ENCODE data around the gene HS3ST3B1. TPM values are rescaled to one million over a fixed set of nuclear protein-coding genes. Genes with fewer than 3 reads are reported as not detected.

HS3ST3B1 gene
- 1.2 TPM for total RNA-seq
- long read RNA-seq, partial matches to known transcripts = 0 of 1 reads
- long read RNA-seq, other reads (novel, unspliced or antisense) = 0 of 1 reads

GRCh38 chr17:14300575-14301278 lies at the start of gene HS3ST3B1:
HS3ST3B1 (plus strand) TSS chr17:14301081; CDS start chr17:14301519, 438 bp downstream.
- peaks cover 82% of the 10 kb centered on the region for H3K4me1 ChIP-seq
- no peak for TF ChIP-seq CTCF (IDR thresholded peaks at IDR 0.05; ENCODE audit: borderline replicate concordance)
- H3K27me3 ChIP-seq (ENCODE audit: low read depth) = peaks cover 97% of the 10 kb centered on the region
- H3K36me3 ChIP-seq = no peaks in the 10 kb centered on the region
- DNase-seq = peak; percentile 98
- H3K27ac ChIP-seq (replicated peaks) = peak within 1 kb of the TSS; percentile 84
- intact Hi-C loops (cut with micrococcal nuclease) = loop anchor here (5.0 to 10.0 kb wide), 2 partner anchors 703 to 966 kb away; no protein-coding TSS in a partner anchor
- no peaks in the 10 kb centered on the region for H3K9me3 ChIP-seq (replicated peaks)
- peak within 1 kb of the TSS; percentile 76 for H3K4me3 ChIP-seq

DNA sequence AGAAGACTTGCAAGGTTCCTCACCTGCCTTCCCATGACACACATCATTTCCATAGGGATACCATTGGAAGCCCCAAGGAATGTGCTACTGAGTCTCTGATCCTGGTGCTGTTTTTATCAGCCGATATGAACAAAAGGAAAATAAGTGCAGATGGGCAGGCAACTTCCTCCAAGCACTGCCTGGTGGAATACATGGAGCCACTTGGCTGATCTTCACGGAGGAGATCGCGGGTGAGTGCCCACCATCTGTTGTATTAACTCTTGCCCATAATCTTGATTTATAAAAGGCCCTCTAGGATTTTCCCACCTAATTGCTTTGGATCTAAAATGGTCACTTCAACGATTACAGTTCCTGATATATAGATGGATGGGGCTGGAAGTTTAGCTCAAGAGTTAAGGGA lies 39.5 kb upstream of the HS3ST3B1 start:
- no peak overlapping the region for H3K4me3 ChIP-seq
- no peaks in the 10 kb centered on the region for H3K4me1 ChIP-seq
- peaks cover 33% of the 10 kb centered on the region for H3K27me3 ChIP-seq (ENCODE audit: low read depth)
- no peak for DNase-seq
- H3K36me3 ChIP-seq = no peaks in the 10 kb centered on the region
- H3K9me3 ChIP-seq (replicated peaks) = no peaks in the 10 kb centered on the region
- no peak for TF ChIP-seq CTCF (IDR thresholded peaks at IDR 0.05; ENCODE audit: borderline replicate concordance)
- H3K27ac ChIP-seq (replicated peaks) = no peak overlapping the region
- intact Hi-C loops (cut with micrococcal nuclease) = no loop called here

DNA sequence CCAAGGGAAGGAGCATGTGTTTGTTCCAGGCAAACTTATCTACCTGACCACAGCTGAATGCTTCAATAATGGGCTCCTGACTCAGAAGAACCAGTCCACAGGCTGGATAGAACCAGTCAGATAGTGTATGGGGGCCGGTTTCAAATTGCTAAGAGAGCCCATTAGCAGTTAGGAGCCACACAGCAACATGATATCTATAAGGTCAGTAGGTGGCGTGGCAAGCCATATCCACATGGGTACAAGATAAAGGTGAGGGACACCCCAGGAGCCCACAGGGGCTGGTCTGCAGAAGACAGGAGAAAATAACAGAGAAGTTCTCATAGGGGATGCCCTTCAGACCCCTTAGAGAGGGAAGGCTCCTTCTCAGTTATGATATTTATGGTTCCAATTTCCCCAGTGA lies 32.6 kb upstream of the HS3ST3B1 start:
- no peak for DNase-seq
- Histone ChIP-seq H3K27me3 (ENCODE audit: low read depth) (peaks cover 47% of the 10 kb centered on the region), H3K4me3 (no peak overlapping the region), H3K27ac (replicated peaks) (no peak overlapping the region), H3K9me3 (replicated peaks) (peaks cover 2% of the 10 kb centered on the region), H3K4me1 (no peaks in the 10 kb centered on the region), H3K36me3 (no peaks in the 10 kb centered on the region)
- TF ChIP-seq CTCF (IDR thresholded peaks at IDR 0.05; ENCODE audit: borderline replicate concordance) = peak; percentile 14
- intact Hi-C loops (cut with micrococcal nuclease) = no loop called here

DNA sequence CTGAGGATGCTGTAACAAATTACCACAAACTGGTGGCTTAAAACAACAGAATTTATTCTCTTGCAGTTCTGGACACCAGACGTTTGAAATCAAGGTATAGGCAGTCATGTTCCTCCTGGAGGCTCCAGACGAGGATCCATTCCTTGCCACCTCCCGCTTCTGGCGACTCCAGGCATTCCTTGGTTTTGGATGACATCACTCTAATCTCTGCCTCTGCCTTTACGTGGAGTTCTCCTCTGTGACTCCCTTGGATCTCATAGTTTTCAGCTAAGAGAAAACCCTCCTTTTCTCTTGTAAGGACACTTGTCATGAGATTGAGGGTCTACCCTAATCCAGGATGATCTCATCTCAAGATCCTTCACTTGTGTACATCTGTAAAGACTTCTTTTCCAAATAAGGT lies 31.4 kb upstream of the HS3ST3B1 start:
- Histone ChIP-seq H3K4me1 (no peaks in the 10 kb centered on the region), H3K4me3 (no peak overlapping the region), H3K36me3 (no peaks in the 10 kb centered on the region), H3K27me3 (ENCODE audit: low read depth) (peaks cover 47% of the 10 kb centered on the region), H3K27ac (replicated peaks) (no peak overlapping the region), H3K9me3 (replicated peaks) (peaks cover 13% of the 10 kb centered on the region)
- intact Hi-C loops (cut with micrococcal nuclease) = no loop called here
- DNase-seq = no peak
- no peak for TF ChIP-seq CTCF (IDR thresholded peaks at IDR 0.05; ENCODE audit: borderline replicate concordance)

- intact Hi-C loops (cut with micrococcal nuclease) = no loop called here
- H3K4me3 ChIP-seq = no peak overlapping the region
Measured at GRCh38 chr17:14270508-14270907, 30.4 kb upstream of the HS3ST3B1 start.

More at GRCh38 chr17:14270508-14270907, 30.4 kb upstream of the HS3ST3B1 start:
- H3K27ac ChIP-seq (replicated peaks) = no peak overlapping the region
- H3K9me3 ChIP-seq (replicated peaks) = peaks cover 22% of the 10 kb centered on the region
- H3K36me3 ChIP-seq = no peaks in the 10 kb centered on the region
- H3K27me3 ChIP-seq (ENCODE audit: low read depth) = peaks cover 44% of the 10 kb centered on the region
- no peak for DNase-seq
- no peaks in the 10 kb centered on the region for H3K4me1 ChIP-seq
- no peak for TF ChIP-seq CTCF (IDR thresholded peaks at IDR 0.05; ENCODE audit: borderline replicate concordance)

Measured in left ventricle myocardium inferior (tissue), 1 donor.